ENCODE measurements around the gene NMU.

The NMU gene

GRCh38 chr4:55615008-55615407, 21.1 kb downstream of the NMU start:
- no peak for ATAC-seq (ENCODE audit: insufficient read depth, low read depth)
- H3K4me1 ChIP-seq (ENCODE audit: insufficient read depth, low read length), result no peaks in the 10 kb centered on the region
- no peak for DNase-seq
- no peaks in the 10 kb centered on the region for H3K79me2 ChIP-seq (ENCODE audit: insufficient read depth, low read length)
- no peak overlapping the region for H2AFZ ChIP-seq (ENCODE audit: low read depth, low read length)
- H3K9ac ChIP-seq (ENCODE audit: low read depth, low read length), result no peak overlapping the region
- no peak overlapping the region for H3K27ac ChIP-seq (ENCODE audit: low read length)
- no peaks in the 10 kb centered on the region for H3K36me3 ChIP-seq (ENCODE audit: insufficient read depth, low read length)
- no peak overlapping the region for H3K4me2 ChIP-seq (ENCODE audit: insufficient read depth, low read length)
- no peaks in the 10 kb centered on the region for H4K20me1 ChIP-seq (ENCODE audit: insufficient read depth, low read length)
- H3K9me3 ChIP-seq (ENCODE audit: insufficient read depth, low read length, severe bottlenecking), result no peaks in the 10 kb centered on the region
- no peak overlapping the region for H3K4me3 ChIP-seq (ENCODE audit: low read depth in 1 of 2, low read length in 2 of 2)
- TF ChIP-seq CTCF (IDR thresholded peaks at IDR 0.05; ENCODE audit: borderline replicate concordance, extremely low read depth, low read length, poor library complexity, severe bottlenecking), result no peak
- peaks cover 3% of the 10 kb centered on the region for H3K27me3 ChIP-seq (ENCODE audit: insufficient read depth, low read length, poor library complexity)

- Histone ChIP-seq H3K79me2 (ENCODE audit: insufficient read depth, low read length) (no peaks in the 10 kb centered on the region), H2AFZ (ENCODE audit: low read depth, low read length) (no peak overlapping the region), H3K36me3 (ENCODE audit: insufficient read depth, low read length) (no peaks in the 10 kb centered on the region), H3K9me3 (ENCODE audit: insufficient read depth, low read length, severe bottlenecking) (no peaks in the 10 kb centered on the region), H3K27ac (ENCODE audit: low read length) (no peak overlapping the region), H3K4me2 (ENCODE audit: insufficient read depth, low read length) (no peak overlapping the region), H4K20me1 (ENCODE audit: insufficient read depth, low read length) (no peaks in the 10 kb centered on the region), H3K4me1 (ENCODE audit: insufficient read depth, low read length) (no peaks in the 10 kb centered on the region), H3K4me3 (ENCODE audit: low read depth in 1 of 2, low read length in 2 of 2) (no peak overlapping the region), H3K27me3 (ENCODE audit: insufficient read depth, low read length, poor library complexity) (peaks cover 3% of the 10 kb centered on the region), H3K9ac (ENCODE audit: low read depth, low read length) (no peak overlapping the region)
- ATAC-seq (ENCODE audit: insufficient read depth, low read depth), result no peak
- TF ChIP-seq CTCF (IDR thresholded peaks at IDR 0.05; ENCODE audit: borderline replicate concordance, extremely low read depth, low read length, poor library complexity, severe bottlenecking) (no peak), EZH2 (IDR thresholded peaks at IDR 0.05; ENCODE audit: borderline replicate concordance, low read depth, low read length, severe bottlenecking) (no peak)
- DNase-seq, result no peak
These were observed 22.5 kb downstream of the NMU start for GRCh38 chr4:55613621-55614020.

GRCh38 chr4:55612341-55612740, 23.8 kb downstream of the NMU start:
- no peak overlapping the region for H2AFZ ChIP-seq (ENCODE audit: low read depth, low read length)
- no peaks in the 10 kb centered on the region for H3K36me3 ChIP-seq (ENCODE audit: insufficient read depth, low read length)
- H3K4me1 ChIP-seq (ENCODE audit: insufficient read depth, low read length), result no peaks in the 10 kb centered on the region
- TF ChIP-seq CTCF (IDR thresholded peaks at IDR 0.05; ENCODE audit: borderline replicate concordance, extremely low read depth, low read length, poor library complexity, severe bottlenecking) (no peak), EZH2 (IDR thresholded peaks at IDR 0.05; ENCODE audit: borderline replicate concordance, low read depth, low read length, severe bottlenecking) (no peak)
- H3K9me3 ChIP-seq (ENCODE audit: insufficient read depth, low read length, severe bottlenecking), result no peaks in the 10 kb centered on the region
- no peak overlapping the region for H3K9ac ChIP-seq (ENCODE audit: low read depth, low read length)
- no peaks in the 10 kb centered on the region for H4K20me1 ChIP-seq (ENCODE audit: insufficient read depth, low read length)
- no peak overlapping the region for H3K4me3 ChIP-seq (ENCODE audit: low read depth in 1 of 2, low read length in 2 of 2)
- DNase-seq (no peak), ATAC-seq (ENCODE audit: insufficient read depth, low read depth) (no peak)
- H3K27ac ChIP-seq (ENCODE audit: low read length), result no peak overlapping the region
- no peaks in the 10 kb centered on the region for H3K79me2 ChIP-seq (ENCODE audit: insufficient read depth, low read length)
- H3K27me3 ChIP-seq (ENCODE audit: insufficient read depth, low read length, poor library complexity), result peaks cover 3% of the 10 kb centered on the region
- H3K4me2 ChIP-seq (ENCODE audit: insufficient read depth, low read length), result no peak overlapping the region
